Activated CD4-positive, alpha-beta T cell treated with anti-CD3 and anti-CD28 coated beads, Interleukin-2, amount 50 U/mL, for 16 hours (primary cell): ENCODE data around the gene DYNLT4.
"Not testable (repeated sequence)": the region's sequence is repeated elsewhere in the genome, so short reads cannot be mapped to it uniquely, and the experiment has no call there.

Source experiments
- DNase-seq: peaks from one replicate; pipeline ENCODE4 v3.0.0-alpha.2; 2020

Gene DYNLT4

GRCh38 chr1:44808063-44808937, 1.1 kb upstream of the DYNLT4 start, which contains the start of gene BTBD19:
BTBD19 (plus strand) TSS chr1:44808523; CDS start chr1:44808821, 298 bp downstream.
- peak; percentile 78 for DNase-seq

- DNase-seq: peak; percentile 93
Measured at GRCh38 chr1:44807364-44808062, 362 bp upstream of the DYNLT4 start.

- no peak for DNase-seq
Measured at GRCh38 chr1:44806025-44806703, 987 bp downstream of the DYNLT4 start.

DNA sequence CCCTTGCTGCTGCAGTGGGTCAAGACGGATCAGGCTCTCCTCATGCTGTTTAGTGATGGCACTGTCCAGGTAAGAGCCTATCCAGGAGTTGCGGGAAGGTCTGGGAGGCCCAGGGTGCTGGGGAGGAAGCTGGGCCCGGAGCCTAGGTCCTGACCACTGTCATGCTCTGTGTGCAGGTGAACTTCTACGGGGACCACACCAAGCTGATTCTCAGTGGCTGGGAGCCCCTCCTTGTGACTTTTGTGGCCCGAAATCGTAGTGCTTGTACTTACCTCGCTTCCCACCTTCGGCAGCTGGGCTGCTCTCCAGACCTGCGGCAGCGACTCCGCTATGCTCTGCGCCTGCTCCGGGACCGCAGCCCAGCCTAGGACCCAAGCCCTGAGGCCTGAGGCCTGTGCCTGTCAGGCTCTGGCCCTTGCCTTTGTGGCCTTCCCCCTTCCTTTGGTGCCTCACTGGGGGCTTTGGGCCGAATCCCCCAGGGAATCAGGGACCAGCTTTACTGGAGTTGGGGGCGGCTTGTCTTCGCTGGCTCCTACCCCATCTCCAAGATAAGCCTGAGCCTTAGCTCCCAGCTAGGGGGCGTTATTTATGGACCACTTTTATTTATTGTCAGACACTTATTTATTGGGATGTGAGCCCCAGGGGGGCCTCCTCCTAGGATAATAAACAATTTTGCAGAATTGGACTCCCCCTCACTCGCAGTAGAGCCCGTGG, 1.7 kb downstream of the DYNLT4 start:
- no peak for DNase-seq

GRCh38 chr1:44803312-44804095, 3.6 kb downstream of the DYNLT4 start:
- no peak for DNase-seq

- no peak for DNase-seq
Measured at GRCh38 chr1:44803062-44803311, 4.2 kb downstream of the DYNLT4 start.

- no peak for DNase-seq
Measured at GRCh38 chr1:44802306-44803061, 4.7 kb downstream of the DYNLT4 start.

- DNase-seq: peak; percentile 40
Measured at GRCh38 chr1:44801491-44802305, 5.5 kb downstream of the DYNLT4 start.

DNA sequence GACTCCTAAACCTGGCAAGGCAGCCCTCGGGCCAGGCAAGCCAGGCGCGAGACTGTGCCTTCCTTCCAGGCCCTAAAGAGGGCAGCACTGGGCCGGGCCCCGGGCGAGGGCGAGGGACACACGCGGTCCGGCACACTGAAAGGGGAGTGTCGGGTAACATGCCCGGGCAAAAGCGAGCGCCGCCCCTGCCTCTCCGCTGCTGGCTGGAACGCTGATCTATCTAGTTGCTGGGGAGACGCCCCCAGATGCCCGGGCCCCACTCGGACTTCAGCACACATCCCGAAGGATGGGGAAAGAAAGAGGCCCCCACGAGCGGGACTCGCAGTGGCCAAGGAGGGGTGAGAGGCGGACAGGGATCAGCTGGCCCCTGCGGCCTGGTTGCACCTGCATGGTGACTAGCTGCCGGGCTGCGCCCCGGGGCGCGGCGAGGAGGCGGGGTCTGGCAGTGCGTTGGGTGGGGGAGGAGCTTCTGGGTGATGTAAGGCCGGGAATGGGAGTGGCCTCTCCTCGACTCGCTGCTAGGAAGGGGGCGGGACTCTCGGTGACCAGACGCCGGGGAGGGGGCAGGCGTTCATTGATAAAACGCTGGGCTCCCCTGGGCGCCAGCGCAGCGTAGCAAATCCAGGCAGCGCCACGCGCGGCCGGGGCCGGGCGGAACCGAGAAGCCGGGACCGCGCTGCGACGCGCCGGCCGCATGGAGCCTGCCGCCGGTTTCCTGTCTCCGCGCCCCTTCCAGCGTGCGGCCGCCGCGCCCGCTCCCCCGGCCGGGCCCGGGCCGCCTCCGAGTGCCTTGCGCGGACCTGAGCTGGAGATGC, 7.2 kb downstream of the DYNLT4 start, which contains the start of gene PLK3:
Gene PLK3, plus strand, starts transcription at position 608 of the 815 bp plus-strand sequence. Its CDS starts 87 bp downstream, at position 695.
- DNase-seq: peak; percentile 99

DNA sequence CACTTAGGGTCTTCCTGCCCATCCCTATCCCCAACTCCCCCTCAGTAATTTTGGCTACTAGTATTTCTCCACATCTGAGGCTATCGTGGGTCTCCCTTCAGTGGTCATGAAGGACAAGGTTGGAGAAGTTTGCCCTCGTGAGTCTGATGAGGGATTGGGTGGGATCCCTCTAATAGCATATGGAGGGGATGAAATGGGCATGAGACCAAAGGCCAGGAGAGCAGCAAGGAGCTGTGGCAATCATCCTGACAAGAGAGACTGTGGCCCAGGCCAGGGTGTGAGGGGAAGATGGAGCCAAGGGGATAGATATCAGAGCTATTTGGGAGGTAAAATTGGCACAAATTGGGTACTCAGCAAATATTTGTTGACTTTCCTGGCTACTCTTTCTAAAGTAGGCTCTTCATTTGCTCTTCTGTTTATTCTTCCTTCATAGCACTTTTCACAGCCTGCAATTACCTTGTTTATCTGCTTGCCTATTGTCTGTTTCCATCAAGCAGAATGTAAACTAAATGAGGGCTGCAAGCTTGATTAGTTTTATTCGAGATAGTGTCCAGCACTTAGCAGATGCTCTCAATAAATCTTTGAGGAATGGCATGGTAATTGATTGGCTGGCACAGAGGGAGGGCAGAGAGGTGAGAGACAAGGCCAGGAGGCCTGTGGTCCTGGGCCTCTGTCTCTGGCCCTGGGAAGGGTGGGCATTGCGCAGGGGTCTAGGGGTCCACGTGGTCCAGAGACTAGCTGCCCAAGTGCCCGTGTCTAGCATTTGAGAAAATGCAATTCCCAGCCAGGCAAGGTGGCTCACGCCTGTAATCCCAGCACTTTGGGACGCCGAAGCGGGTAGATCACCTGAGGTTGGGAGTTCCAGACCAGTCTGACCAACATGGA, 8.4 kb downstream of the DYNLT4 start:
- no peak for DNase-seq

GRCh38 chr1:44797886-44798285, 9.3 kb downstream of the DYNLT4 start:
- not testable (repeated sequence) for DNase-seq

DNA sequence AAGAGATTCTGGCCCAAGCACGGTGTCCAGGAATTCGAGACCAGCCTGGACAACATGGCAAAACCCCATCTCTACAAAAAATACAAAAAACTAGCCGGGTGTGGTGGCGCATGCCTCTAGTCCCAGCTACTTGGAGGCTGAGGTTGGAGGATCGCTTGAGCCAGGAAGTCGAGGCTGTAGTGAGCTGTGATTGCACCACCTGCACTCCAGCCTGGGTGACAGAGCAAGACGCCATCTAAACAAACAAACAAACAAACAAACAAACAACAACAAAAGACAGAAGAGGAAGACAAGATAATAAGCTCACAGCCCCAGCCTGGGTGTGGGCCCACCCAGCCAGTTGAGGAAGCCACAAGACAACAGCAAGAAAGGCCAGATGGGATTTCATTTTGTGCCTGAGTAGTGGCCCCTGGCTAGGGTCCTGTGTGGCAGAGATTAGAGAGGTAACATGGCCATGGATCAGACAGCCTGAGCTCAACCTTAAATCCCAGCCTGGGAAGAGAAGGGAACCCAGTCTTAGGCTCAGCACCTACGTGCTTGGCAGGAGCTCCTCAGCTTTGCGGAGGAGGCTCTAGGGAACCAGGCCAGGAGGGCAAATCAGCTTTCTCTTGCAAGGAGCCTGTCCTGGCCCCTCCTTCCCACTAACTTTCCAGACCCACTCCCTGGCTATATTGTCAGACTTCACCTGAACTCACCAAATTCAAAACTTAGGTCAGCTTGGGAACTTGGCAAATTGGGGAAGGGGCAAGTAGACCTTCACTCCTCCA, 14.2 kb downstream of the DYNLT4 start:
- no peak for DNase-seq

- DNase-seq: no peak
Measured at GRCh38 chr1:44790968-44791801, 16.0 kb downstream of the DYNLT4 start.

DNA sequence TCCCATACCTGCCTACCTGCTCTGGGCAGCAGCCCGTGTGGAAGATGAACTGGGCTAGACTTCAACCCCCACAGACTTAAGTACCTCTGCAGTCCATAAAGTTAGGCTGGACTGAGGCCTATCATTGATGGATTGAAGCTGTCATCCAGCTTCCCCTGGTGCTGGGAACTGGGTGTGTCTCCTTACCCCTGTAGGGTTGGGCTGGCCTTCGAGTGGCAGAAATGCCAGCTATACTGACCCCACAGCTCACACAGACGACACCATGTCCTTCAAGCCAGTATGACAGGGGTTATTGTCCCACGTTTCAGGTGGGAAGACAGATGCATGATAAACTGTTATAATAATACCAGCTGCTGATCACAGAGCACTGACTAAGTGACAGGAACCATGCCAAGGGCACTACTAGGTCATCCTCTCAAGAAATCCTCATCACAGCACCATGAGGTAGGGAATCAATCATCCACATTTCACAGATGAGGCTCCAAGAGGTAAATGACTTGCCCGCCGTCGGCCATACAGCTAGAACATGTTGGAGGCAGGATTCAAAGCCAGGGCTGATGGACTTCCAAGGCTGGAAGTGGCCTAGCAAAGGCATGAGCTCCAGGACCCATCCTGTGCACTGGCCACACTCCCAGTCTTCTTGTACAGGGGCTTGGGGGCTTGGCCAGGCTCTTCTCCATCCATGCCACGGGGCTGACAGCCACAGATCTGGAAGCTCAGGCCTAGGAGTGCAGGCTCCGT, 18.9 kb downstream of the DYNLT4 start, which contains the start of gene BEST4:
Gene BEST4, minus strand, starts transcription at position 51 of the 741 bp plus-strand sequence. CDS start 465 bp downstream, outside the sequence.
- DNase-seq: no peak

GRCh38 chr1:44787506-44787905, 19.6 kb downstream of the DYNLT4 start:
- no peak for DNase-seq
